Pancreas (tissue), 10 donors: ENCODE data around the gene RALGDS. TPM values are rescaled to one million over a fixed set of nuclear protein-coding genes. Genes with fewer than 3 reads are reported as not detected.

ENCODE experiments used
- ATAC-seq, 4 donors: fragments of 200-7000 bp; cut with Tn5 transposase; one replicate each; pipeline versions ENCODE4 v1.8.0 to v1.9.1; 2020; ENCODE audit warnings: mild to moderate bottlenecking in 4 of 4, moderate library complexity in 4 of 4
- DNase-seq, 6 donors: peaks; one replicate each; pipeline ENCODE4 v3.0.0-alpha.2; 2020
- FAIRE-seq: peaks from 2 replicates; lab custom pipeline; 2012; peaks lifted over from hg19 to GRCh38; lab: Jason Lieb, UNC
- H3K27ac ChIP-seq, 4 donors: fragments of 200-600 bp; sonication (generic); 1 replicate in 3 of 4; 2 replicates in 1 of 4; pipeline versions ENCODE4 v1.5.0 to v1.8.0; 2020
- H3K27me3 ChIP-seq, 4 donors: fragments of 200-600 bp; one replicate each; pipeline ENCODE4 v1.8.0; 2021
- H3K36me3 ChIP-seq, 3 donors: fragments of 200-600 bp; sonication (generic) in 1 of 3; one replicate each; pipeline versions ENCODE4 v1.5.0 to v1.8.0; 2020 to 2021
- H3K4me1 ChIP-seq, 3 donors: fragments of 200-600 bp; one replicate each; pipeline ENCODE4 v1.8.0; 2021
- H3K4me3 ChIP-seq, 4 donors: fragments of 200-600 bp; sonication (generic) in 2 of 4; one replicate each; pipeline versions ENCODE4 v1.5.0 to v1.8.0; 2020 to 2021
- H3K9me3 ChIP-seq, 4 donors: fragments of 200-600 bp; one replicate each; pipeline ENCODE4 v1.8.0; 2021
- CTCF ChIP-seq, 4 donors: fragments of 200-600 bp; sonication (generic) in 3 of 4; IDR thresholded peaks; one replicate each; pipeline versions ENCODE4 v1.5.0 to v1.8.0; 2021; ENCODE audit warnings: antibody characterized with exemption in 4 of 4
- WGBS, 2 donors: extraction: QIAGEN DNeasy Blood & Tissue Kit; methylation state at CpG; one replicate each; pipeline ENCODE4 v1.1.7; 2013; 5-methylcytosine and 5-hydroxymethylcytosine counted together
- intact Hi-C, 3 donors: fragments of 100-400 bp; cut with DNase I; formaldehyde crosslinking; loops; one replicate each; pipeline versions ENCODE4 v1.11.1 to v1.14.2; 2022
- polyA plus RNA-seq, 2 donors: library from polyadenylated mRNA; stranded (reverse); fragments of 200-250 nt; gene quantifications; one replicate each; pipeline ENCODE4 v1.2.3, GENCODE V29; 2013
- total RNA-seq, 6 donors: library from RNA; stranded (reverse); fragmentation: NEBNext Ultra II Directional in 4 of 6; extraction: Animal tissue kit (Norgen Biotek cat#: 25700) in 4 of 6; gene quantifications; one replicate each; pipeline versions ENCODE4 v1.2.1 to v1.2.4, GENCODE V29; 2021 to 2023
- donor health status: healthy with polysubstance abuse.
- donor health status: DM: no; HTN: no; CAD: no; lungs with moderate emphysema.
- donor health status: DM: no; HTN: no; CAD: no.
- donor health status: control.
- donor health status: control.
- donor health status: Bipolar disorder and iron deficiency.
- donor health status: DM: yes; HTN: yes; CAD: no.
- donor health status: DM: no; HTN: no; CAD: no.
- donor health status: DM: no; HTN: no; CAD: no.
- donor health status: DM: yes; HTN: yes; CAD: no.

The RALGDS gene
- total and polyA plus RNA-seq, 8 donors, result 16.1 to 69.7 (median 20.5) TPM

GRCh38 chr9:133126697-133127339, 5.8 kb upstream of the RALGDS start:
- no peak for TF ChIP-seq CTCF (IDR thresholded peaks at IDR 0.05)
- Histone ChIP-seq H3K36me3 (no peaks in the 10 kb centered on the region), H3K27me3 (no peaks in the 10 kb centered on the region), H3K4me3 (peak overlapping the region in 2 of 4 donors; percentile 20 to 26), H3K27ac (peak overlapping the region; percentile 44 to 83 (median 74)), H3K4me1 (peaks cover 14 to 42% (median 19%) of the 10 kb centered on the region in 3 donors), H3K9me3 (no peaks in the 10 kb centered on the region)
- intact Hi-C loops, result no loop called here
- WGBS, 2 donors, result 73 to 82% methylated on average over 17 of the region's 17 CpGs
- FAIRE-seq, result no peak
- ATAC-seq, result peak in 3 of 4 donors; percentile 3 to 17 (median 10)
- DNase-seq, result peak in 2 of 6 donors; percentile 26 to 54

- peak overlapping the region; percentile 42 to 83 (median 74) for H3K27ac ChIP-seq
- no peaks in the 10 kb centered on the region for H3K9me3 ChIP-seq
- H3K4me3 ChIP-seq, result peak overlapping the region in 2 of 4 donors; percentile 20 to 26
- ATAC-seq, result peak; percentile 19 to 39 (median 28)
- no peak for FAIRE-seq
- H3K27me3 ChIP-seq, result no peaks in the 10 kb centered on the region
- H3K4me1 ChIP-seq, result peaks cover 14 to 37% (median 19%) of the 10 kb centered on the region in 3 donors
- DNase-seq, result peak in 3 of 6 donors; percentile 34 to 74 (median 63)
- H3K36me3 ChIP-seq, result no peaks in the 10 kb centered on the region
- 26 to 27% methylated on average over 24 of the region's 24 CpGs for WGBS, 2 donors
- intact Hi-C loops, result no loop called here
- no peak for TF ChIP-seq CTCF (IDR thresholded peaks at IDR 0.05)
Observed at GRCh38 chr9:133125941-133126696, 5.1 kb upstream of the RALGDS start.

- peaks cover 16 to 40% (median 20%) of the 10 kb centered on the region in 3 donors for H3K4me1 ChIP-seq
- no peak for FAIRE-seq
Observed at GRCh38 chr9:133124907-133125275, 3.9 kb upstream of the RALGDS start.

GRCh38 chr9:133124123-133124906, 3.3 kb upstream of the RALGDS start:
- intact Hi-C loops, result no loop called here
- Histone ChIP-seq H3K27me3 (no peaks in the 10 kb centered on the region), H3K27ac (no peak overlapping the region), H3K9me3 (no peaks in the 10 kb centered on the region), H3K36me3 (no peaks in the 10 kb centered on the region), H3K4me3 (no peak overlapping the region), H3K4me1 (peaks cover 22 to 46% (median 24%) of the 10 kb centered on the region in 3 donors)
- FAIRE-seq (no peak), DNase-seq (no peak), ATAC-seq (no peak)
- no peak for TF ChIP-seq CTCF (IDR thresholded peaks at IDR 0.05)
- WGBS, 2 donors, result 94 to 97% methylated on average over 8 of the region's 8 CpGs

More at GRCh38 chr9:133124907-133125275, 3.9 kb upstream of the RALGDS start:
- DNase-seq (no peak), ATAC-seq (no peak)
- Histone ChIP-seq H3K27me3 (no peaks in the 10 kb centered on the region), H3K4me3 (no peak overlapping the region), H3K36me3 (no peaks in the 10 kb centered on the region), H3K9me3 (no peaks in the 10 kb centered on the region), H3K27ac (no peak overlapping the region)
- intact Hi-C loops, result no loop called here
- no peak for TF ChIP-seq CTCF (IDR thresholded peaks at IDR 0.05)
- 85 to 87% methylated on average over 2 of the region's 2 CpGs for WGBS, 2 donors
